K562 (cell line): ENCODE results near the gene HOXB1. TPM values are rescaled to one million over a fixed set of nuclear protein-coding genes. Genes with fewer than 3 reads are reported as not detected.

Experiments used
- EGR1 ChIP-seq: fragments of 450-650 bp; conservative IDR thresholded peaks from 2 replicates; pipeline ENCODE4 v1.6.1; 2017; ENCODE audit warnings: mild to moderate bottlenecking
- ESRRB ChIP-seq: fragments of 250-450 bp; sonication (Bioruptor Pico); IDR thresholded peaks from 2 replicates; pipeline ENCODE4 v1.5.0; 2020; ENCODE audit warnings: mild to moderate bottlenecking, moderate library complexity, borderline replicate concordance
- SRSF3 ChIP-seq: fragments of 200-400 bp; formaldehyde crosslinking; IDR thresholded peaks from 2 replicates; pipeline ENCODE4 v1.6.1; 2016; ENCODE audit warnings: mild to moderate bottlenecking, low read length, moderate library complexity; ENCODE audit not compliant: insufficient read depth
- polyA plus RNA-seq, 8 experiments: library from polyadenylated mRNA; depleted of rRNA in 4 of 8; stranded (reverse) in 5 of 8; unstranded in 3 of 8; fragments of >200 nt; fragmentation: Nextera tagmentation in 2 of 8; fragmentation: Illumina TruSeq in 1 of 8; extraction: Ambion mirVana in 2 of 8; extraction: Trizol in 1 of 8; gene quantifications; 2 replicates each; pipeline versions ENCODE4 v1.2.1 to v1.2.3, GENCODE V29; 2011 to 2014; ENCODE audit warnings: inconsistent platforms in 1 of 8, missing spikeins in 1 of 8
- total RNA-seq, 7 experiments: library from RNA; depleted of rRNA in 6 of 7; stranded (reverse); fragments of >200 nt in 6 of 7; fragmentation: Illumina TruSeq in 2 of 7; extraction: Trizol in 2 of 7; gene quantifications; 2 replicates each; pipeline versions ENCODE4 v1.2.1 to v1.2.3, GENCODE V29; 2011 to 2021; ENCODE audit warnings: low replicate concordance in 1 of 7
- TF ChIP-seq, protein P1 (sequence below), 2 experiments: fragments of 450-650 bp in 1 of 2; sonication (generic) in 1 of 2; formaldehyde crosslinking in 1 of 2; IDR thresholded peaks; 2 replicates each; pipeline versions ENCODE4 v1.7.1 to v1.9.0; 2016 to 2022; ENCODE audit warnings: inconsistent platforms in 1 of 2, mild to moderate bottlenecking in 1 of 2, missing genetic modification reagents in 1 of 2
- TF ChIP-seq, protein P2 (sequence below): fragments of 200-600 bp; sonication (generic); IDR thresholded peaks from one replicate; pipeline ENCODE4 v1.6.1; 2012; ENCODE audit warnings: mild to moderate bottlenecking, low read depth, low read length, inconsistent platforms

HOXB1 gene
- total and polyA plus RNA-seq, 9 of the 15 experiments (the other 6 are each of a cell fraction or from before 2014, with no cell fraction given): 0.04 TPM; not detected in 8

DNA sequence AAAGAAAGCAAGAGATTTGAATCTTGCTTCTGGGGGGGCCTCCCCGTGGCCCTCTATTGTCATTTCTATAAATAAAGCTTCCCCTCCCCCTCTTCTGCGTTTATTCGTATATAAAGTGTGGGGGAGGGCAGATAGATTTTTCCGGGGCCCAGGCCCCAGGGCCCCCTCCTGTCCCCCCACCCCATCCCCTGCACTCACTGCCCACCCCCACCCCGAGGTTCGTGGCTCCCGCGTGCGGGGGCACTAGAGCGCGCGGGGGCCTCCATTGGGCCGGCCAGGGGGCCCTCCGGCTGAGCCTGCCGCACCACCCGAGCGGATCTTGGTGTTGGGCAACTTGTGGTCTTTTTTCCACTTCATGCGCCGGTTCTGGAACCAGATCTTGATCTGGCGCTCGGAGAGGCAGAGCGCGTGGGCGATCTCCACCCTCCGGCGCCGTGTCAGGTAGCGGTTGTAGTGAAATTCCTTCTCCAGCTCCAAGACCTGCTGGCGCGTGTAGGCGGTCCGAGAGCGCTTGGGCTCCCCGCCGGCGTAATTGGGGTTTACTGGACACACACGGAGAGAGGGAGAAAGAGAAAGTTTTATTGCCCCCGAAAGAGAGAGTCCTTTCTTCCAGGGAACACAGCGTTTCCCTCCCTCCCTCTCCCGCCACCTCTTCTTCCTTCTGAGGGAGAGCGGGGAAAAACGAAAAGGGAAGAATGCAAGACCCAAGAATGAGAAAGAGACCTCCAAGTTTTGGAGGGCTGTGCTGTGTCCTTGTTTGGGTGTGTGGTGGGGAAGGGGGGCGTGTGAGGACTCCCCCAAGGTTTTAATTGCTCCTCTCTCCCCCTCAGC is 45.9 kb upstream of the HOXB1 start (continued):
- TF ChIP-seq, protein P1, sequence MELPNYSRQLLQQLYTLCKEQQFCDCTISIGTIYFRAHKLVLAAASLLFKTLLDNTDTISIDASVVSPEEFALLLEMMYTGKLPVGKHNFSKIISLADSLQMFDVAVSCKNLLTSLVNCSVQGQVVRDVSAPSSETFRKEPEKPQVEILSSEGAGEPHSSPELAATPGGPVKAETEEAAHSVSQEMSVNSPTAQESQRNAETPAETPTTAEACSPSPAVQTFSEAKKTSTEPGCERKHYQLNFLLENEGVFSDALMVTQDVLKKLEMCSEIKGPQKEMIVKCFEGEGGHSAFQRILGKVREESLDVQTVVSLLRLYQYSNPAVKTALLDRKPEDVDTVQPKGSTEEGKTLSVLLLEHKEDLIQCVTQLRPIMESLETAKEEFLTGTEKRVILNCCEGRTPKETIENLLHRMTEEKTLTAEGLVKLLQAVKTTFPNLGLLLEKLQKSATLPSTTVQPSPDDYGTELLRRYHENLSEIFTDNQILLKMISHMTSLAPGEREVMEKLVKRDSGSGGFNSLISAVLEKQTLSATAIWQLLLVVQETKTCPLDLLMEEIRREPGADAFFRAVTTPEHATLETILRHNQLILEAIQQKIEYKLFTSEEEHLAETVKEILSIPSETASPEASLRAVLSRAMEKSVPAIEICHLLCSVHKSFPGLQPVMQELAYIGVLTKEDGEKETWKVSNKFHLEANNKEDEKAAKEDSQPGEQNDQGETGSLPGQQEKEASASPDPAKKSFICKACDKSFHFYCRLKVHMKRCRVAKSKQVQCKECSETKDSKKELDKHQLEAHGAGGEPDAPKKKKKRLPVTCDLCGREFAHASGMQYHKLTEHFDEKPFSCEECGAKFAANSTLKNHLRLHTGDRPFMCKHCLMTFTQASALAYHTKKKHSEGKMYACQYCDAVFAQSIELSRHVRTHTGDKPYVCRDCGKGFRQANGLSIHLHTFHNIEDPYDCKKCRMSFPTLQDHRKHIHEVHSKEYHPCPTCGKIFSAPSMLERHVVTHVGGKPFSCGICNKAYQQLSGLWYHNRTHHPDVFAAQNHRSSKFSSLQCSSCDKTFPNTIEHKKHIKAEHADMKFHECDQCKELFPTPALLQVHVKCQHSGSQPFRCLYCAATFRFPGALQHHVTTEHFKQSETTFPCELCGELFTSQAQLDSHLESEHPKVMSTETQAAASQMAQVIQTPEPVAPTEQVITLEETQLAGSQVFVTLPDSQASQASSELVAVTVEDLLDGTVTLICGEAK (IDR thresholded peaks at IDR 0.05): 0 out of 2 replicates have a peak, but pooled peaks have one; percentile 30
- TF ChIP-seq, protein P1 (CRISPR knock-in tag; IDR thresholded peaks at IDR 0.05): no peak
- peak; percentile 95 for TF ChIP-seq EGR1
- TF ChIP-seq SRSF3: 0 out of 2 replicates have a peak, but pooled peaks have one; percentile 53
- TF ChIP-seq, protein P2, sequence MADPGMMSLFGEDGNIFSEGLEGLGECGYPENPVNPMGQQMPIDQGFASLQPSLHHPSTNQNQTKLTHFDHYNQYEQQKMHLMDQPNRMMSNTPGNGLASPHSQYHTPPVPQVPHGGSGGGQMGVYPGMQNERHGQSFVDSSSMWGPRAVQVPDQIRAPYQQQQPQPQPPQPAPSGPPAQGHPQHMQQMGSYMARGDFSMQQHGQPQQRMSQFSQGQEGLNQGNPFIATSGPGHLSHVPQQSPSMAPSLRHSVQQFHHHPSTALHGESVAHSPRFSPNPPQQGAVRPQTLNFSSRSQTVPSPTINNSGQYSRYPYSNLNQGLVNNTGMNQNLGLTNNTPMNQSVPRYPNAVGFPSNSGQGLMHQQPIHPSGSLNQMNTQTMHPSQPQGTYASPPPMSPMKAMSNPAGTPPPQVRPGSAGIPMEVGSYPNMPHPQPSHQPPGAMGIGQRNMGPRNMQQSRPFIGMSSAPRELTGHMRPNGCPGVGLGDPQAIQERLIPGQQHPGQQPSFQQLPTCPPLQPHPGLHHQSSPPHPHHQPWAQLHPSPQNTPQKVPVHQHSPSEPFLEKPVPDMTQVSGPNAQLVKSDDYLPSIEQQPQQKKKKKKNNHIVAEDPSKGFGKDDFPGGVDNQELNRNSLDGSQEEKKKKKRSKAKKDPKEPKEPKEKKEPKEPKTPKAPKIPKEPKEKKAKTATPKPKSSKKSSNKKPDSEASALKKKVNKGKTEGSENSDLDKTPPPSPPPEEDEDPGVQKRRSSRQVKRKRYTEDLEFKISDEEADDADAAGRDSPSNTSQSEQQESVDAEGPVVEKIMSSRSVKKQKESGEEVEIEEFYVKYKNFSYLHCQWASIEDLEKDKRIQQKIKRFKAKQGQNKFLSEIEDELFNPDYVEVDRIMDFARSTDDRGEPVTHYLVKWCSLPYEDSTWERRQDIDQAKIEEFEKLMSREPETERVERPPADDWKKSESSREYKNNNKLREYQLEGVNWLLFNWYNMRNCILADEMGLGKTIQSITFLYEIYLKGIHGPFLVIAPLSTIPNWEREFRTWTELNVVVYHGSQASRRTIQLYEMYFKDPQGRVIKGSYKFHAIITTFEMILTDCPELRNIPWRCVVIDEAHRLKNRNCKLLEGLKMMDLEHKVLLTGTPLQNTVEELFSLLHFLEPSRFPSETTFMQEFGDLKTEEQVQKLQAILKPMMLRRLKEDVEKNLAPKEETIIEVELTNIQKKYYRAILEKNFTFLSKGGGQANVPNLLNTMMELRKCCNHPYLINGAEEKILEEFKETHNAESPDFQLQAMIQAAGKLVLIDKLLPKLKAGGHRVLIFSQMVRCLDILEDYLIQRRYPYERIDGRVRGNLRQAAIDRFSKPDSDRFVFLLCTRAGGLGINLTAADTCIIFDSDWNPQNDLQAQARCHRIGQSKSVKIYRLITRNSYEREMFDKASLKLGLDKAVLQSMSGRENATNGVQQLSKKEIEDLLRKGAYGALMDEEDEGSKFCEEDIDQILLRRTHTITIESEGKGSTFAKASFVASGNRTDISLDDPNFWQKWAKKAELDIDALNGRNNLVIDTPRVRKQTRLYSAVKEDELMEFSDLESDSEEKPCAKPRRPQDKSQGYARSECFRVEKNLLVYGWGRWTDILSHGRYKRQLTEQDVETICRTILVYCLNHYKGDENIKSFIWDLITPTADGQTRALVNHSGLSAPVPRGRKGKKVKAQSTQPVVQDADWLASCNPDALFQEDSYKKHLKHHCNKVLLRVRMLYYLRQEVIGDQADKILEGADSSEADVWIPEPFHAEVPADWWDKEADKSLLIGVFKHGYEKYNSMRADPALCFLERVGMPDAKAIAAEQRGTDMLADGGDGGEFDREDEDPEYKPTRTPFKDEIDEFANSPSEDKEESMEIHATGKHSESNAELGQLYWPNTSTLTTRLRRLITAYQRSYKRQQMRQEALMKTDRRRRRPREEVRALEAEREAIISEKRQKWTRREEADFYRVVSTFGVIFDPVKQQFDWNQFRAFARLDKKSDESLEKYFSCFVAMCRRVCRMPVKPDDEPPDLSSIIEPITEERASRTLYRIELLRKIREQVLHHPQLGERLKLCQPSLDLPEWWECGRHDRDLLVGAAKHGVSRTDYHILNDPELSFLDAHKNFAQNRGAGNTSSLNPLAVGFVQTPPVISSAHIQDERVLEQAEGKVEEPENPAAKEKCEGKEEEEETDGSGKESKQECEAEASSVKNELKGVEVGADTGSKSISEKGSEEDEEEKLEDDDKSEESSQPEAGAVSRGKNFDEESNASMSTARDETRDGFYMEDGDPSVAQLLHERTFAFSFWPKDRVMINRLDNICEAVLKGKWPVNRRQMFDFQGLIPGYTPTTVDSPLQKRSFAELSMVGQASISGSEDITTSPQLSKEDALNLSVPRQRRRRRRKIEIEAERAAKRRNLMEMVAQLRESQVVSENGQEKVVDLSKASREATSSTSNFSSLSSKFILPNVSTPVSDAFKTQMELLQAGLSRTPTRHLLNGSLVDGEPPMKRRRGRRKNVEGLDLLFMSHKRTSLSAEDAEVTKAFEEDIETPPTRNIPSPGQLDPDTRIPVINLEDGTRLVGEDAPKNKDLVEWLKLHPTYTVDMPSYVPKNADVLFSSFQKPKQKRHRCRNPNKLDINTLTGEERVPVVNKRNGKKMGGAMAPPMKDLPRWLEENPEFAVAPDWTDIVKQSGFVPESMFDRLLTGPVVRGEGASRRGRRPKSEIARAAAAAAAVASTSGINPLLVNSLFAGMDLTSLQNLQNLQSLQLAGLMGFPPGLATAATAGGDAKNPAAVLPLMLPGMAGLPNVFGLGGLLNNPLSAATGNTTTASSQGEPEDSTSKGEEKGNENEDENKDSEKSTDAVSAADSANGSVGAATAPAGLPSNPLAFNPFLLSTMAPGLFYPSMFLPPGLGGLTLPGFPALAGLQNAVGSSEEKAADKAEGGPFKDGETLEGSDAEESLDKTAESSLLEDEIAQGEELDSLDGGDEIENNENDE: no peak
- TF ChIP-seq ESRRB (CRISPR knock-in tag): no peak
